NK-92 (cell line): Measurements from ENCODE around the gene CHCHD6.

Experiments
- DNase-seq: peaks from one replicate; lab custom pipeline; 2025; ENCODE audit not compliant: unreplicated experiment; lab: John Stamatoyannopoulos, UW

The CHCHD6 gene

GRCh38 chr3:126857928-126858327 is 153.9 kb downstream of the CHCHD6 start:
- DNase-seq = no peak

- no peak for DNase-seq
Observed at GRCh38 chr3:126858401-126858800, 154.4 kb downstream of the CHCHD6 start.

- DNase-seq = no peak
Observed at GRCh38 chr3:126858887-126859286, 154.8 kb downstream of the CHCHD6 start.

GRCh38 chr3:126859415-126860246 is 155.6 kb downstream of the CHCHD6 start:
- no peak for DNase-seq

GRCh38 chr3:126865736-126866135 is 161.7 kb downstream of the CHCHD6 start:
- no peak for DNase-seq

- no peak for DNase-seq
Observed at GRCh38 chr3:126866175-126866759, 162.2 kb downstream of the CHCHD6 start.

GRCh38 chr3:126867190-126867862 is 163.3 kb downstream of the CHCHD6 start:
- no peak for DNase-seq

GRCh38 chr3:126867863-126868200 is 163.8 kb downstream of the CHCHD6 start:
- DNase-seq = no peak

- no peak for DNase-seq
Observed at GRCh38 chr3:126870608-126871210, 166.7 kb downstream of the CHCHD6 start.

GRCh38 chr3:126872701-126873342 is 168.8 kb downstream of the CHCHD6 start:
- no peak for DNase-seq

- DNase-seq = no peak
Observed at GRCh38 chr3:126873416-126873815, 169.4 kb downstream of the CHCHD6 start.

- DNase-seq = no peak
Observed at GRCh38 chr3:126878664-126879063, 174.6 kb downstream of the CHCHD6 start.

- no peak for DNase-seq
Observed at GRCh38 chr3:126880901-126881300, 176.9 kb downstream of the CHCHD6 start.

- no peak for DNase-seq
Observed at GRCh38 chr3:126881861-126882260, 177.8 kb downstream of the CHCHD6 start.

- no peak for DNase-seq
Observed at GRCh38 chr3:126883241-126883640, 179.2 kb downstream of the CHCHD6 start.

- no peak for DNase-seq
Observed at GRCh38 chr3:126885425-126885824, 181.4 kb downstream of the CHCHD6 start.

GRCh38 chr3:126886217-126886616 is 182.2 kb downstream of the CHCHD6 start:
- no peak for DNase-seq

- no peak for DNase-seq
Observed at GRCh38 chr3:126887686-126888085, 183.6 kb downstream of the CHCHD6 start.

GRCh38 chr3:126888186-126888760 is 184.2 kb downstream of the CHCHD6 start:
- no peak for DNase-seq

- DNase-seq = no peak
Observed at GRCh38 chr3:126889276-126890201, 185.5 kb downstream of the CHCHD6 start.
